Activated CD4-positive, alpha-beta T cell treated with anti-CD3 and anti-CD28 coated beads for 24 hours (primary cell): Measurements from ENCODE around the gene EIF2AK2.

Source experiments
- DNase-seq, 2 donors: peaks; one replicate each; pipeline ENCODE4 v3.0.0-alpha.2; 2020; ENCODE audit warnings: low read depth in 2 of 2

The EIF2AK2 gene

GRCh38 chr2:37102588-37102987 is 54.2 kb downstream of the EIF2AK2 start:
- DNase-seq: no peak

- DNase-seq: no peak
These were observed 56.7 kb downstream of the EIF2AK2 start for GRCh38 chr2:37100054-37100453.

- no peak for DNase-seq
These were observed 58.2 kb downstream of the EIF2AK2 start for GRCh38 chr2:37098416-37099118.

GRCh38 chr2:37096568-37096967 is 60.2 kb downstream of the EIF2AK2 start:
- DNase-seq: no peak

- no peak for DNase-seq
These were observed 64.9 kb downstream of the EIF2AK2 start for GRCh38 chr2:37091873-37092272.

- DNase-seq: no peak
These were observed 66.7 kb downstream of the EIF2AK2 start for GRCh38 chr2:37090019-37090477.

GRCh38 chr2:37085731-37086147 is 71.0 kb downstream of the EIF2AK2 start:
- no peak for DNase-seq

GRCh38 chr2:37084797-37085196 is 72.0 kb downstream of the EIF2AK2 start:
- no peak for DNase-seq

- peak; percentile 83 to 84 for DNase-seq
These were observed 72.6 kb downstream of the EIF2AK2 start, which contains the start of the genes GPATCH11 and HEATR5B for GRCh38 chr2:37083873-37084794. GPATCH11 (plus strand) TSS chr2:37084518; CDS start chr2:37088382, 3,864 bp downstream. HEATR5B (minus strand) TSS chr2:37084372; CDS start chr2:37083414, 958 bp downstream.

GRCh38 chr2:37080689-37081088 is 76.1 kb downstream of the EIF2AK2 start:
- no peak for DNase-seq

GRCh38 chr2:37080266-37080665 is 76.5 kb downstream of the EIF2AK2 start:
- no peak for DNase-seq

- DNase-seq: no peak
These were observed 85.8 kb downstream of the EIF2AK2 start for GRCh38 chr2:37070931-37071330.

GRCh38 chr2:37068686-37069085 is 88.1 kb downstream of the EIF2AK2 start:
- DNase-seq: no peak

GRCh38 chr2:37061776-37062175 is 95.0 kb downstream of the EIF2AK2 start:
- no peak for DNase-seq

- no peak for DNase-seq
These were observed 95.6 kb downstream of the EIF2AK2 start for GRCh38 chr2:37061013-37061711.

GRCh38 chr2:37060446-37060845 is 96.3 kb downstream of the EIF2AK2 start:
- DNase-seq: no peak

- no peak for DNase-seq
These were observed 96.9 kb downstream of the EIF2AK2 start for GRCh38 chr2:37059841-37060240.

GRCh38 chr2:37052600-37053332 is 104.0 kb downstream of the EIF2AK2 start:
- no peak for DNase-seq
